ENCODE data around the gene FMNL1.

FMNL1 gene

DNA sequence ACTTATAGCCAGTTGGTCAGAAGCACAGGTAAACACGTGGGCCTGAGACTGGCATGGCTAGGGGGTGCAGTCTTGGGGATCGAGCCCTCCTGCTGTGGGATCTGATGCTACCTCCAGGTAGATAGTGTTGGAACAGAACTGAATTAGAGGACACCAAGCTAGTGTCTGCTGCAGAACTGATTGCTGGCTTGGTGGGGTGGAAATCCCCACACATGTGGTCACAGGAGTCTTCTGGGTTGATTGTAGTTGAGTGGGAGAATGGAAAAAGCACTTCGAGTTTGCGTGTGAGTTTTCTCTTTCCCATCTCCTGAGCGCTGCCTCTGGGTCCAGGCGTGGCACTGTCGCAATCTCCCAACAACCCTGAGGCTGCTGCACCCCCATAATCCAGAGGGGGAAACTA lies 48.2 kb downstream of the FMNL1 start:
- no peak for ATAC-seq (ENCODE audit: low read depth)
- peaks cover 100% of the 10 kb centered on the region for H3K36me3 ChIP-seq (ENCODE audit: low read depth)

DNA sequence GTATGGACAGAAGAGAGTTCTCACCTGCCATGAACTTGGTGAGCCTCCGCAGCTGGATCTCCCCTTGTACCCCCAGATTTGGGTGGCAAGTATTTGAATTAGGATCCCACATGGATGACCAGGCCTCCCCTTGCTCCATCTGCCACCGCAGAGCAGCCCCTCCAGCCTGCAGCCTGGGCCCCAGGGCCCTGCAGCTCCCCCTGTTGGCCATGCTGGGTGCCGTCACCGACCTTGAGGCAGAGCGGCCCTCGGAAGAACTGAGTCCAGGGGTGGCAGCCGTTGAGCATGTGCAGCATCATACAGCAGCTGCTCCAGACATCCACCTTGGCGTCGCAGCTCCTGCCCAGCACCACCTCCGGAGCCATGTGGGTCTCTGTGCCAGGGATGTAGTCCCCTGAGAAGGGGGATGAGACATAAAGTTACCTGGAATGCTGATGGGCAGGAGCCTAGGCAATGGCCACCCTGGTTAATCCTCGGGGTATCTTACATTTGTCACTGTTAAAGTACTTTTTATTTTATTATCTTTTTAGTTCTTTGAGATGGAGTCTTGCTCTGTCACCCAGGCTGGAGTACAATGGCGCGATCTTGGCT lies 49.2 kb downstream of the FMNL1 start:
- Histone ChIP-seq H3K27me3 (ENCODE audit: insufficient read depth, poor library complexity, severe bottlenecking) (no peaks in the 10 kb centered on the region), H3K36me3 (ENCODE audit: low read depth) (peaks cover 93% of the 10 kb centered on the region), H3K4me3 (ENCODE audit: severe bottlenecking) (no peak overlapping the region), H3K4me1 (ENCODE audit: insufficient read depth, poor library complexity, severe bottlenecking) (no peaks in the 10 kb centered on the region), H3K9me3 (ENCODE audit: severe bottlenecking) (no peaks in the 10 kb centered on the region), H3K27ac (ENCODE audit: poor library complexity, severe bottlenecking) (no peak overlapping the region)
- DNase-seq (ENCODE audit: low spot score): peak; percentile 38
- ATAC-seq (ENCODE audit: low read depth): peak; percentile 28; the same call in 1 of the 3 replicates
- TF ChIP-seq, protein P1, sequence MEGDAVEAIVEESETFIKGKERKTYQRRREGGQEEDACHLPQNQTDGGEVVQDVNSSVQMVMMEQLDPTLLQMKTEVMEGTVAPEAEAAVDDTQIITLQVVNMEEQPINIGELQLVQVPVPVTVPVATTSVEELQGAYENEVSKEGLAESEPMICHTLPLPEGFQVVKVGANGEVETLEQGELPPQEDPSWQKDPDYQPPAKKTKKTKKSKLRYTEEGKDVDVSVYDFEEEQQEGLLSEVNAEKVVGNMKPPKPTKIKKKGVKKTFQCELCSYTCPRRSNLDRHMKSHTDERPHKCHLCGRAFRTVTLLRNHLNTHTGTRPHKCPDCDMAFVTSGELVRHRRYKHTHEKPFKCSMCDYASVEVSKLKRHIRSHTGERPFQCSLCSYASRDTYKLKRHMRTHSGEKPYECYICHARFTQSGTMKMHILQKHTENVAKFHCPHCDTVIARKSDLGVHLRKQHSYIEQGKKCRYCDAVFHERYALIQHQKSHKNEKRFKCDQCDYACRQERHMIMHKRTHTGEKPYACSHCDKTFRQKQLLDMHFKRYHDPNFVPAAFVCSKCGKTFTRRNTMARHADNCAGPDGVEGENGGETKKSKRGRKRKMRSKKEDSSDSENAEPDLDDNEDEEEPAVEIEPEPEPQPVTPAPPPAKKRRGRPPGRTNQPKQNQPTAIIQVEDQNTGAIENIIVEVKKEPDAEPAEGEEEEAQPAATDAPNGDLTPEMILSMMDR (IDR thresholded peaks at IDR 0.05; ENCODE audit: poor library complexity, severe bottlenecking): peak; percentile 53

More for the DNA sequence above, 48.2 kb downstream of the FMNL1 start:
- no peak for DNase-seq (ENCODE audit: low spot score)
- no peak overlapping the region for H3K27ac ChIP-seq (ENCODE audit: poor library complexity, severe bottlenecking)
- H3K4me1 ChIP-seq (ENCODE audit: insufficient read depth, poor library complexity, severe bottlenecking): no peaks in the 10 kb centered on the region
- H3K4me3 ChIP-seq (ENCODE audit: severe bottlenecking): no peak overlapping the region
- H3K27me3 ChIP-seq (ENCODE audit: insufficient read depth, poor library complexity, severe bottlenecking): no peaks in the 10 kb centered on the region
- TF ChIP-seq, protein P1 (IDR thresholded peaks at IDR 0.05; ENCODE audit: poor library complexity, severe bottlenecking): no peak
- no peaks in the 10 kb centered on the region for H3K9me3 ChIP-seq (ENCODE audit: severe bottlenecking)

DNA sequence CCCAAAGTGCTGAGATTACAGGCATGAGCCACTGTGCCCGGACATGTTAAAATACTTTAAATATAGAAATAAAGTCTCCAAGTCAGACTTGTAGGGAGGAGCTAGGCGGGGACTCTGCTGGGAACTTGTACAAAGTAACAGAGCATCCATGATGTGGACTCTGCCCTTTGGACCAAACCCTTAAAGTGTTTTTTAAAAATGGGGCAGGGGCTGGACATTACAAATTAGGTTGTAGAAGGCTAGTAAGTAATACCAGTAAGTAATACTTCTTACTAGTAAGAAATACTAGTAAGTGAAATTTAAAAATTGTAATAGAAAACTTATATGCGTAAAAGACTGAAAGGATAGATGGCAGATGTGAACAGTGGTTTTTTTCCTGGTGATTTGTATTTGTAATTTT lies 49.9 kb downstream of the FMNL1 start:
- no peak for ATAC-seq (ENCODE audit: low read depth)
- Histone ChIP-seq H3K27ac (ENCODE audit: poor library complexity, severe bottlenecking) (no peak overlapping the region), H3K27me3 (ENCODE audit: insufficient read depth, poor library complexity, severe bottlenecking) (no peaks in the 10 kb centered on the region), H3K36me3 (ENCODE audit: low read depth) (peaks cover 86% of the 10 kb centered on the region), H3K4me3 (ENCODE audit: severe bottlenecking) (no peak overlapping the region), H3K4me1 (ENCODE audit: insufficient read depth, poor library complexity, severe bottlenecking) (no peaks in the 10 kb centered on the region), H3K9me3 (ENCODE audit: severe bottlenecking) (no peaks in the 10 kb centered on the region)
- TF ChIP-seq, protein P1 (IDR thresholded peaks at IDR 0.05; ENCODE audit: poor library complexity, severe bottlenecking): no peak
- no peak for DNase-seq (ENCODE audit: low spot score)

DNA sequence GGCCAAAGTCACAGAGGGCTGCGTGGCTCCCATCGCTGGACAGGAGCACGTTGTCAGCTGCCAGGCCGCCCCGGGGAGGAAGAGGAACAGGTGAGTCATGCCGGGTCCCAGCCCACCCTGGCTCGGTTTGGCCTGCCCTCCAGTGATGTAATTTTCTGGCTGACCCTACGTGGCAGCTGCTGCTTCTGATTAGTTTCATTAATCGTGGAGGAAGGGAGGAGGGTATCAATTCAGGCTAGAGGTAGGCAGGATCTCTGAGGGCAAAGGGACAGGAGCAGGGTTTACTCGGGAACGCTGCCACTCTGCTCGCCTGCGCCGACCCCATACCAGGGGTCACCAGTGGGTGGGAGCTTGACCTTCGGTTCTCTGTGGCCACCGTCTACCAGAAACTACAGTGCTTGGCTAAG lies 51.9 kb downstream of the FMNL1 start:
- H3K36me3 ChIP-seq (ENCODE audit: low read depth): peaks cover 76% of the 10 kb centered on the region
- TF ChIP-seq, protein P1 (IDR thresholded peaks at IDR 0.05; ENCODE audit: poor library complexity, severe bottlenecking): no peak

DNA sequence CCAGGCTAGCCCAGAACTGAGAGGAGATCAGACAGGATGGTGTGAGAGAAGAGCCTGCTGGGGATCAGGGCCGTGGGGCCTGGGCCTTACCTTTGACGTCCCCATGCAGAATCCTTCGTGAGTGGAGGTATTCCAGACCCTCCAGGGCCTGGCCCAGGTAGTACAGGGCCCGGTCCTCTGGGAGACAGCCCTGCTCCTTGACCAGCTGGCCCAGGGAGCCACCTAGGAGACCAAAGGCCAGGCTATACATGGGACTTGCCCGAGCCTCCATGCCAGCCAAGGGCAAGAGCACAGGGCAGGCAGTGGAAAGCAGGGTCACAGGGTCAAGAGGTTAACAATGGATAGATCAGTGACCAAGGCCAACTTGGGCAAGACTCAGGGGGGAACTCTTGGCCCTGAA lies 52.3 kb downstream of the FMNL1 start:
- TF ChIP-seq, protein P1 (IDR thresholded peaks at IDR 0.05; ENCODE audit: poor library complexity, severe bottlenecking): no peak
- no peak overlapping the region for H3K4me3 ChIP-seq (ENCODE audit: severe bottlenecking)
- no peaks in the 10 kb centered on the region for H3K4me1 ChIP-seq (ENCODE audit: insufficient read depth, poor library complexity, severe bottlenecking)
- no peaks in the 10 kb centered on the region for H3K9me3 ChIP-seq (ENCODE audit: severe bottlenecking)
- DNase-seq (ENCODE audit: low spot score): peak; percentile 52
- no peaks in the 10 kb centered on the region for H3K27me3 ChIP-seq (ENCODE audit: insufficient read depth, poor library complexity, severe bottlenecking)
- H3K36me3 ChIP-seq (ENCODE audit: low read depth): peaks cover 71% of the 10 kb centered on the region
- no peak for ATAC-seq (ENCODE audit: low read depth)
- H3K27ac ChIP-seq (ENCODE audit: poor library complexity, severe bottlenecking): no peak overlapping the region

More for the DNA sequence above, 51.9 kb downstream of the FMNL1 start:
- no peaks in the 10 kb centered on the region for H3K27me3 ChIP-seq (ENCODE audit: insufficient read depth, poor library complexity, severe bottlenecking)
- H3K4me3 ChIP-seq (ENCODE audit: severe bottlenecking): no peak overlapping the region
- ATAC-seq (ENCODE audit: low read depth): no peak
- no peaks in the 10 kb centered on the region for H3K4me1 ChIP-seq (ENCODE audit: insufficient read depth, poor library complexity, severe bottlenecking)
- H3K9me3 ChIP-seq (ENCODE audit: severe bottlenecking): no peaks in the 10 kb centered on the region
- no peak overlapping the region for H3K27ac ChIP-seq (ENCODE audit: poor library complexity, severe bottlenecking)
- DNase-seq (ENCODE audit: low spot score): peak; percentile 58

All from RWPE2 (cell line).